NB4 (cell line): ENCODE results near the gene SLC27A5.
"Not testable (repeated sequence)": the region's sequence is repeated elsewhere in the genome, so short reads cannot be mapped to it uniquely, and the experiment has no call there.

ENCODE experiments used
- CTCF ChIP-seq: IDR thresholded peaks from one replicate; pipeline ENCODE4 v1.5.1; 2012; ENCODE audit warnings: low read depth, low read length
- MAX ChIP-seq: IDR thresholded peaks from 2 replicates; pipeline ENCODE4 v1.6.1; 2011; ENCODE audit warnings: low read depth, low read length
- MYC ChIP-seq: IDR thresholded peaks from 2 replicates; pipeline ENCODE4 v1.6.1; 2011; ENCODE audit warnings: low read depth, low read length
- POLR2A ChIP-seq: IDR thresholded peaks from 2 replicates; pipeline ENCODE4 v1.6.1; 2011; ENCODE audit warnings: mild to moderate bottlenecking; ENCODE audit not compliant: insufficient read length; ENCODE audit errors: extremely low read depth

GRCh38 chr19:58542641-58543372 is 31.0 kb upstream of the SLC27A5 start:
- TF ChIP-seq CTCF, POLR2A, MAX, MYC: not testable (repeated sequence)
